Upper lobe of right lung (tissue), 1 donor: ENCODE measurements around the gene PEAK1. TPM values are rescaled to one million over a fixed set of nuclear protein-coding genes. Genes with fewer than 3 reads are reported as not detected.
"Not testable (repeated sequence)": the region's sequence is repeated elsewhere in the genome, so short reads cannot be mapped to it uniquely, and the experiment has no call there.

Experiments
- ATAC-seq: fragments of 200-7000 bp; cut with Tn5 transposase; one replicate; pipeline ENCODE4 v1.9.1; 2020; ENCODE audit warnings: mild to moderate bottlenecking, moderate library complexity
- DNase-seq: peaks from one replicate; pipeline ENCODE4 v3.0.0-alpha.2; 2020
- H3K27ac ChIP-seq: fragments of 200-600 bp; one replicate; pipeline ENCODE4 v1.8.0; 2022
- H3K27me3 ChIP-seq: fragments of 200-600 bp; one replicate; pipeline ENCODE4 v1.8.0; 2022; ENCODE audit warnings: mild to moderate bottlenecking
- H3K36me3 ChIP-seq: fragments of 200-600 bp; one replicate; pipeline ENCODE4 v1.8.0; 2022
- H3K4me1 ChIP-seq: fragments of 200-600 bp; one replicate; pipeline ENCODE4 v1.8.0; 2022
- H3K4me3 ChIP-seq: fragments of 200-600 bp; one replicate; pipeline ENCODE4 v1.8.0; 2022; ENCODE audit warnings: mild to moderate bottlenecking
- H3K9me3 ChIP-seq: fragments of 200-600 bp; one replicate; pipeline ENCODE4 v1.8.0; 2022
- CTCF ChIP-seq: fragments of 200-600 bp; IDR thresholded peaks from one replicate; pipeline ENCODE4 v1.8.0; 2022; ENCODE audit warnings: antibody characterized with exemption
- intact Hi-C: fragments of 100-400 bp; cut with DNase I; formaldehyde crosslinking; loops from one replicate; pipeline ENCODE4 v1.11.0; 2022
- total RNA-seq: library from RNA; stranded (reverse); fragmentation: NEBNext Ultra II Directional; extraction: Animal tissue kit (Norgen Biotek cat#: 25700); gene quantifications from one replicate; pipeline ENCODE4 v1.2.1, GENCODE V29; 2021
- donor health status: DM: no; HTN: yes; CAD: no; lungs with severe emphysema.

PEAK1 gene
- total RNA-seq, 1 donor from 2014 or later = 139 TPM

- Histone ChIP-seq H3K9me3 (no peaks in the 10 kb centered on the region), H3K36me3 (peaks cover 6% of the 10 kb centered on the region), H3K4me3 (no peak overlapping the region), H3K27me3 (no peaks in the 10 kb centered on the region), H3K27ac (no peak overlapping the region), H3K4me1 (no peaks in the 10 kb centered on the region)
- ATAC-seq (no peak), DNase-seq (no peak)
- TF ChIP-seq CTCF = no peak
- intact Hi-C loops = no loop called here
These were observed 241.5 kb downstream of the PEAK1 start for GRCh38 chr15:77178411-77178810.

DNA sequence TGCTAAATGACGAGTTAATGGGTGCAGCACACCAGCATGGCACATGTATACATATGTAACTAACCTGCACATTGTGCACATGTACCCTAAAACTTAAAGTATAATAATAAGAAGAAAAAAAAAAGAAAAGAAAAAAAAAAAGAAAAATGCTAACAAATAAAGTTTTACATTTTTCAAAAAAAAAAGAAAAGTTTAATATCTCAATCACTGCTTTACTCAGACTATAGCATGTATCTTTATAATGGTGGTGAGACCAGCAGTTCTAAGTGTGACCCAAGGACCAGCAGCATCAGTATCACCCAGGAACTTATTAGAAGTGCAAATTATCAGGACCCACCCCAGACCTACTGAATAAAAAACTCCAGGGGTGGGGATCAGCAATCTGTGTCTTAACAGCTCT is 243.8 kb downstream of the PEAK1 start:
- H3K27ac ChIP-seq, intact Hi-C loops, H3K27me3 ChIP-seq, ATAC-seq, H3K4me3 ChIP-seq, H3K9me3 ChIP-seq, H3K4me1 ChIP-seq, H3K36me3 ChIP-seq, DNase-seq: not testable (repeated sequence)

- H3K36me3 ChIP-seq = no peaks in the 10 kb centered on the region
These were observed 246.4 kb downstream of the PEAK1 start for GRCh38 chr15:77173487-77173886.

GRCh38 chr15:77171221-77171967 is 248.5 kb downstream of the PEAK1 start:
- Histone ChIP-seq H3K27ac (no peak overlapping the region), H3K27me3 (no peaks in the 10 kb centered on the region), H3K4me3 (no peak overlapping the region), H3K4me1 (no peaks in the 10 kb centered on the region), H3K36me3 (no peaks in the 10 kb centered on the region), H3K9me3 (no peaks in the 10 kb centered on the region)
- no peak for TF ChIP-seq CTCF
- DNase-seq (no peak), ATAC-seq (no peak)
- intact Hi-C loops = no loop called here

More at GRCh38 chr15:77173487-77173886, 246.4 kb downstream of the PEAK1 start:
- no peak for TF ChIP-seq CTCF
- no peaks in the 10 kb centered on the region for H3K4me1 ChIP-seq
- no peak overlapping the region for H3K27ac ChIP-seq
- no peak overlapping the region for H3K4me3 ChIP-seq
- H3K27me3 ChIP-seq = no peaks in the 10 kb centered on the region
- no peaks in the 10 kb centered on the region for H3K9me3 ChIP-seq
- intact Hi-C loops = no loop called here
- no peak for ATAC-seq
- no peak for DNase-seq

GRCh38 chr15:77168616-77169015 is 251.3 kb downstream of the PEAK1 start:
- Histone ChIP-seq H3K27me3 (no peaks in the 10 kb centered on the region), H3K4me3 (no peak overlapping the region), H3K36me3 (no peaks in the 10 kb centered on the region), H3K9me3 (no peaks in the 10 kb centered on the region), H3K4me1 (no peaks in the 10 kb centered on the region), H3K27ac (no peak overlapping the region)
- ATAC-seq (no peak), DNase-seq (no peak)
- intact Hi-C loops = no loop called here
- no peak for TF ChIP-seq CTCF

- no peak overlapping the region for H3K27ac ChIP-seq
- no peak for TF ChIP-seq CTCF
- ATAC-seq = no peak
These were observed 251.8 kb downstream of the PEAK1 start for GRCh38 chr15:77168141-77168540.

More at GRCh38 chr15:77168141-77168540, 251.8 kb downstream of the PEAK1 start:
- no peaks in the 10 kb centered on the region for H3K36me3 ChIP-seq
- no peak for DNase-seq
- H3K4me1 ChIP-seq = no peaks in the 10 kb centered on the region
- no peaks in the 10 kb centered on the region for H3K27me3 ChIP-seq
- intact Hi-C loops = no loop called here
- H3K9me3 ChIP-seq = no peaks in the 10 kb centered on the region
- H3K4me3 ChIP-seq = no peak overlapping the region
